Smooth muscle cell (in vitro differentiated cells): ENCODE measurements around the gene CREG2. TPM values are rescaled to one million over a fixed set of nuclear protein-coding genes. Genes with fewer than 3 reads are reported as not detected.

Source experiments
- DNase-seq: peaks from one replicate; lab custom pipeline; 2025; ENCODE audit not compliant: unreplicated experiment; lab: John Stamatoyannopoulos, UW
- H2AFZ ChIP-seq: fragments of 200-600 bp; sonication (generic); 2 replicates; pipeline ENCODE4 v1.6.0; 2016; ENCODE audit warnings: antibody characterized with exemption, low read depth, mild to moderate bottlenecking
- H3F3A ChIP-seq: fragments of 200-600 bp; sonication (generic); 2 replicates; pipeline ENCODE4 v1.6.0; 2017; ENCODE audit warnings: antibody characterized with exemption, low read depth
- H3K27ac ChIP-seq: fragments of 200-600 bp; sonication (generic); 2 replicates; pipeline ENCODE4 v1.5.1; 2016; ENCODE audit warnings: low read depth, mild to moderate bottlenecking
- H3K27me3 ChIP-seq: fragments of 200-600 bp; sonication (generic); 2 replicates; pipeline ENCODE4 v1.6.1; 2016; ENCODE audit warnings: low read depth, mild to moderate bottlenecking
- H3K36me3 ChIP-seq: fragments of 200-600 bp; sonication (generic); 2 replicates; pipeline ENCODE4 v1.5.1; 2016; ENCODE audit warnings: low read depth
- H3K4me1 ChIP-seq: fragments of 200-600 bp; sonication (generic); 2 replicates; pipeline ENCODE4 v1.5.1; 2016; ENCODE audit warnings: low read depth
- H3K4me2 ChIP-seq: fragments of 200-600 bp; sonication (generic); 2 replicates; pipeline ENCODE4 v1.6.0; 2016; ENCODE audit warnings: mild to moderate bottlenecking
- H3K4me3 ChIP-seq: fragments of 200-600 bp; sonication (generic); 2 replicates; pipeline ENCODE4 v1.5.1; 2016; ENCODE audit warnings: mild to moderate bottlenecking
- H3K79me2 ChIP-seq: fragments of 200-600 bp; sonication (generic); 2 replicates; pipeline ENCODE4 v1.6.0; 2016; ENCODE audit warnings: low read depth, mild to moderate bottlenecking
- H3K9ac ChIP-seq: fragments of 200-600 bp; sonication (generic); 2 replicates; pipeline ENCODE4 v1.6.0; 2016; ENCODE audit warnings: low read depth
- H3K9me3 ChIP-seq: fragments of 200-600 bp; sonication (generic); replicated peaks from 2 replicates; pipeline ENCODE4 v1.5.1; 2016; ENCODE audit warnings: low read depth
- H4K20me1 ChIP-seq: fragments of 200-600 bp; sonication (generic); 2 replicates; pipeline ENCODE4 v1.6.0; 2016; ENCODE audit warnings: low read depth
- CTCF ChIP-seq: fragments of 200-600 bp; sonication (generic); IDR thresholded peaks from 2 replicates; pipeline ENCODE4 v1.5.1; 2017; ENCODE audit warnings: borderline replicate concordance, mild to moderate bottlenecking, antibody characterized with exemption; ENCODE audit not compliant: insufficient read depth, poor library complexity, severe bottlenecking
- WGBS: methylation state at CpG from one replicate; pipeline ENCODE4 v1.1.7; 2016; ENCODE audit warnings: low lambda C conversion rate; 5-methylcytosine and 5-hydroxymethylcytosine counted together
- polyA plus RNA-seq: library from polyadenylated mRNA; unstranded; fragments of >200 nt; fragmentation: Nextera tagmentation; extraction: Ambion mirVana; gene quantifications from 2 replicates; pipeline ENCODE4 v1.2.1, GENCODE V29; 2016
- total RNA-seq: library from RNA; depleted of rRNA; stranded (reverse); fragments of >200 nt; gene quantifications from 2 replicates; pipeline ENCODE4 v1.2.3, GENCODE V29; 2014

The CREG2 gene
- total and polyA plus RNA-seq, 2 experiments from 2014 or later, result 0.62 to 1.2 TPM

DNA sequence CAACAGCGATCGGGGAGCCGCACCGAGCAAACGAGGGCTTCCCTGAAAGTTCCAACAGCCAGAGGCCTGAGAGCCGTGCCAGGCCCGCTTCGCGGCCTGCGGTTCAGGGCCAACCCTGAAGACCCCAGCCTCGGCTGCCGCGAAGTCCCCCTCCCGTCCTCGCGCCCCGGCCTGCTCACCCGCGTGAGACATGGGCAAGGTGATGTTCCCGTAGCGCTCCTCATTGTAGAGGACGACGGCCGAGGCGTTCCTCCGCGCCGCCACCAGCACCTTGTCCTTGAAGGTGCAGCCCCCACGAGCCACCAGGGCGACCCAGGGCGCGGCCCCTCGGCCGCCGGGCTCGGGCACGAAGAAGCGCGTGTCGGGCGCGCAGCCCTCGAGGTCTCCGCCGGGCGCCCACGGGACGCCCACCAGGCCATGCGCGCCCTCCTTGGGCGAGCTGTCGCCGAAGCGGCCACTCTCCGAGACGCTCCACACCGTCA lies 79.3 kb downstream of the CREG2 start:
- Histone ChIP-seq H3K79me2 (peaks cover 39% of the 10 kb centered on the region), H3K27me3 (no peaks in the 10 kb centered on the region), H3K4me3 (peak overlapping the region; percentile 74), H2AFZ (peak overlapping the region; percentile 83), H3K9ac (peak overlapping the region; percentile 94), H3K36me3 (no peaks in the 10 kb centered on the region), H3K4me2 (peak overlapping the region; percentile 95), H3K9me3 (no peaks in the 10 kb centered on the region), H3K4me1 (peaks cover 7% of the 10 kb centered on the region), H3K27ac (peak overlapping the region; percentile 97), H3F3A (no peaks in the 10 kb centered on the region), H4K20me1 (peaks cover 44% of the 10 kb centered on the region)
- no peak for DNase-seq
- no peak for TF ChIP-seq CTCF
- 3% methylated on average over 53 of the region's 57 CpGs for WGBS

DNA sequence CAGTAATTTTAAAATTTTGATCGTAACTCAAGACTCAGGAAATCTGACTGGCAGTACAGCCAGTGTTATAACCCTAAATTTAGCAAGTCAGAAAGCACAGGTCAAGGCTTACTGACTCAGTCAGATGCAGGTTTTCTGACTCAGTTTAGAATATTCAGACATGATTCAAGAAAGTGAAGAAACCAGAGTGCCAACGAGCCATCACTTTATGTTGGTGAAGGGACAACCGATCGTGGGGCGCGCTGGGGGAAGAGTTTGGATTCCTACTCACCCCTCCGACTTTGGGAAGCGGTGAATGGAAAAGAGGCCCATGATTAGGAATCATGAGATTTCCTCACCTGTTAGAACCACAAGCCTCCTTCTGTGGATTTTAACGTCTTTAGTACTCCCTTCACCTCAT lies 79.8 kb downstream of the CREG2 start:
- H3K27me3 ChIP-seq, result no peaks in the 10 kb centered on the region
- peaks cover 7% of the 10 kb centered on the region for H3K4me1 ChIP-seq
- WGBS, result 46% methylated on average over 9 of the region's 9 CpGs
- peaks cover 44% of the 10 kb centered on the region for H3K79me2 ChIP-seq
- H2AFZ ChIP-seq, result no peak overlapping the region
- H3F3A ChIP-seq, result no peaks in the 10 kb centered on the region
- H3K4me3 ChIP-seq, result peak overlapping the region; percentile 74
- no peaks in the 10 kb centered on the region for H3K9me3 ChIP-seq
- H3K9ac ChIP-seq, result peak overlapping the region; percentile 94
- no peak for DNase-seq
- H3K27ac ChIP-seq, result peak overlapping the region; percentile 97
- TF ChIP-seq CTCF, result no peak
- no peaks in the 10 kb centered on the region for H3K36me3 ChIP-seq
- peak overlapping the region; percentile 95 for H3K4me2 ChIP-seq
- peaks cover 49% of the 10 kb centered on the region for H4K20me1 ChIP-seq

GRCh38 chr2:101306410-101306809 lies 80.9 kb downstream of the CREG2 start:
- Histone ChIP-seq H3K27ac (peak overlapping the region; percentile 97), H3K4me2 (peak overlapping the region; percentile 95), H3K79me2 (peaks cover 55% of the 10 kb centered on the region), H3K4me1 (peaks cover 7% of the 10 kb centered on the region), H3K27me3 (no peaks in the 10 kb centered on the region), H3K9ac (peak overlapping the region; percentile 87), H3K36me3 (no peaks in the 10 kb centered on the region), H3F3A (no peaks in the 10 kb centered on the region), H2AFZ (no peak overlapping the region), H3K4me3 (peak overlapping the region; percentile 74), H4K20me1 (peaks cover 60% of the 10 kb centered on the region), H3K9me3 (no peaks in the 10 kb centered on the region)
- TF ChIP-seq CTCF, result no peak
- no peak for DNase-seq
- 49% methylated on average over 7 of the region's 7 CpGs for WGBS

GRCh38 chr2:101305492-101306078 lies 81.7 kb downstream of the CREG2 start:
- peaks cover 7% of the 10 kb centered on the region for H3K4me1 ChIP-seq
- no peaks in the 10 kb centered on the region for H3K27me3 ChIP-seq
- H3K27ac ChIP-seq, result peak overlapping the region; percentile 97
- peaks cover 68% of the 10 kb centered on the region for H4K20me1 ChIP-seq
- peaks cover 63% of the 10 kb centered on the region for H3K79me2 ChIP-seq
- H3K4me3 ChIP-seq, result peak overlapping the region; percentile 74
- peak overlapping the region; percentile 95 for H3K4me2 ChIP-seq
- H3F3A ChIP-seq, result no peaks in the 10 kb centered on the region
- peak overlapping the region; percentile 87 for H3K9ac ChIP-seq
- TF ChIP-seq CTCF, result no peak
- 27% methylated on average over 7 of the region's 7 CpGs for whole genome bisulfite sequencing
- DNase-seq, result no peak
- H2AFZ ChIP-seq, result no peak overlapping the region
- H3K9me3 ChIP-seq, result no peaks in the 10 kb centered on the region
- H3K36me3 ChIP-seq, result no peaks in the 10 kb centered on the region
